ENCODE measurements around the gene RBM43.
"Not testable (repeated sequence)": the region's sequence is repeated elsewhere in the genome, so short reads cannot be mapped to it uniquely, and the experiment has no call there.

The RBM43 gene

GRCh38 chr2:151267537-151267936, 5.9 kb upstream of the RBM43 start:
- no peak for DNase-seq

DNA sequence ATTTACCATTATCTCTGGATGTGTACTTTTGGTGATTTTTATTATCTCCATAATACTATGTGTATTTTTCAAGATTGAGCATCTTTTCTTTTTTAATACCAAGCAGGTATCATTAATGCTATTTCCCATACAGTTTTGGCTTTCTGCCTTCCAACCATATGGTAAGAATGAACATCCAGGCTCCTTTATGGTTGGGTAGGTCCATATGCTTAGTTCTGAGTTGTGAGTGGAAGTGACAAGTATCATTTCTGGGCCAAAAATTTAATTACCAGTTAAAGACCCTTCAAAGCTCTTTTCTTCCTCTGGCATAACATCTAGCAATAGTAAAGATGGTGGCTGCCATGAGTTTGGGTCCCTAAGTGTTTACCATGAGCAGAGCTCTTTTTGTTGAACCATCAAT, 4.3 kb upstream of the RBM43 start:
- no peak for DNase-seq

DNA sequence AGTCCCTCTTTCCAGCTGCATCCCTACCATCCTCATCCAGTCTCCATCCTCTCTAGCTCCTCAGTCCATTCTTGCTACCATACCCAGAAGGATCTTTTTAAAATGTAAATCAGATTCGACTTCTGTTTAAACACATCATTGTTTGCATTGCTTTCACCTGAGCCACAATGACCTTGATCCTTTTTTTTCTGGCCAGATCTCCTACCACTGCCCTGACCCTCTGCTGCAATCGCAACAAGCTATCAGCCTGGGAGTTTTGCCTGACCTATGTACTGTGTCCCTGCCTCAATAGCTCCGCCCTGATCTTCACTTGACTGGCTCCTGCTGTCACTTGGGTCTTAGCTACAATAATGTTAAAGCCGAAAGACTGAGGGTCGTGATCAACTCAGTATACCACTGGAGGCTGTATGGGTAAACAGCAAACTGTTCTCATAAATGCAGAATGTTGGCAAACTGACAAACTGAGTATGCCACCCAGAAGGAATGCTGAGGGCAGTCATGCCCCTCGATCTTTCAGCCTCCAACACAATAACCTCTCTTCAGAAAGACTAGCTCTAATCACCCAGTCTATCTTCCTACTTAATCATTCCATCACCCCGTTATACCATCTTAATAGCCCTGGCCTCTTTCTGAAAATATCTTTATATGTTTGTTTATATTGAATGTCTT, 2.6 kb upstream of the RBM43 start:
- DNase-seq, result no peak

DNA sequence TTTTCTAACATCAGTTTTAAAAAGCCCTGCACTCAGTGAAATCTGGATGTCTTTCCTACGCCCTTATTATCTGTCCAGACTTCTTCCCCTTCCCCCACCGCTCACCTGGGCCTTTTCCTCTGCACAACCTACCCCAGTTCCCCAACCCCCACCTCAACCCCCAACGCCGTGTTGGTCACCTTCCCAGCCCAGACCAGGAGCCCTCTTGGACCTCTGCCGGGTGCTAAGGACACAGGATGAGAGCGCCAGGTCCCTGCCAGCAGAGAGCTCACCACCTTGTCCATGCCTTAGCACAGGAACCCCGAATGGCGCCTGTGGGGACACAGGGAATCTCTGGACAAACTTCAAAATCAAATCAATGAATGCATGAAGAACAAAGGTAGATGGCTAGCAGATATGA, 966 bp upstream of the RBM43 start:
- no peak for DNase-seq

GRCh38 chr2:151261977-151262291, 271 bp upstream of the RBM43 start:
- DNase-seq, result no peak

DNA sequence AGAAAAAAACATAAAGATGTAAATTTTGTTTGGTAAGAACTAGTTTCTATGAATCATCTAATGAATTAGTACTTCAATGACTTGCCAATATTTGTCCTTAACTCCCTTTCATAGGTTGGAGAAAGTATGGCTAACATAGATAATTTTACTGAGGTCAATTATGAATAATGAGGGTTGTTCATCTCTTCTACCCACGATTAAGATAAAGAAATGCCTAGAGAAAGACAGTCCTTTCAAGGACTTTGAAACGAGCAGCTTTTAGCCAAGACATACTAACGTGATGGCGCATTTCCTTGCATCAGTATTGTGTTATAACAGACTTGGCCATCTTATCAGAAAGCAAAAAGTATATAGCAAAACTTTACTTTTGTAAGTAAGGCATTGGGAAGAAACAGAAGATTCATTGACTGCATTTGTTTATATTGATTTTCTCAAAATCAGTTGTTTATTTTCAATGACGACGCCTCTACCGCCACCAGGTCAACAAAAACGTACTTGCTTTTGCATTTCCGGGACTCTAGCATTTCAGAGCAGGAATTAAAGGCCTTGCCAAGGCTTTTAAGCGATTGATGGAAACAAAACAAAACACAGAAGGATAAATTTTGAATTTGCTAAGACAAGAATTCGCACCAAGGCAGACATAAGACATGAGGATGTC, 961 bp downstream of the RBM43 start:
- DNase-seq, result no peak

DNA sequence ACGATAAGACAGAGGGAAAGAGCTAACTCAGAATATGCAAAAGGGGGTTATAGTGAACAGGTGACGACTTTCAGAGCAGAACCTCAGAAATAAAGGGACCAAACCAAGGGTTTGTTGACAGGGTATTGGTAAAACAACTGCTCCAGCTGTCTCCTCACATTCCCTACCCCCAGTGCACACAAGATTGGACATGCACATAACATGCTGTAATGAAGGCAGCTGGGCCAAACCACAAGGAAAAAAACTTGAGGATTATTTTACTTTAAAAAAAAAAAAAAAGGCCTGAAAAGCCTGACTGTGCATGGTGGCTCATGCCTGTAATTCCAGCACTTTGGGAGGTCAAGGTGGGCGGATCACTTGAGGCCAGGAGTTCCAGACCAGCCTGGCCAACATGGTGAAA, 3.5 kb downstream of the RBM43 start:
- no peak for DNase-seq

GRCh38 chr2:151252646-151253045, 9.0 kb downstream of the RBM43 start:
- DNase-seq, result no peak

DNA sequence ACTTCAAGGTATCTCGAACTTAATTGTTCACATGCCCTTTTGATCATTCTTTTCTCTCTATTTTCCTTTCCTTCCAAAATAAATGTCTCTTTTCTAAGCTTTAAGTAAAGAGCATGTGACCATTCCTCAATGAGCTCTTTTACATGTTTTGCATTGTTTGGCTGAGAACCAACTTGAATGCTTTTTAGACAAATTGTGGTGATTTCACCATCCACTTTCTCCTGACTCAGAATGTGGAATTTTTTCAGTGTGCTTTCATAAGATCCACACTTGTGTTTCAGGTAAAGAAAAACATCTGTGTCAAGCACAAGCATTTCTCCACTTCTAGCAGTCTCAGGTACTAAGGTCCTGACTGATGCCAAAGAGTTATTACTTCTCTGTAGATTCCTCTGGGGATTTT, 10.7 kb downstream of the RBM43 start:
- no peak for DNase-seq

GRCh38 chr2:151247432-151247831, 14.2 kb downstream of the RBM43 start:
- no peak for DNase-seq

DNA sequence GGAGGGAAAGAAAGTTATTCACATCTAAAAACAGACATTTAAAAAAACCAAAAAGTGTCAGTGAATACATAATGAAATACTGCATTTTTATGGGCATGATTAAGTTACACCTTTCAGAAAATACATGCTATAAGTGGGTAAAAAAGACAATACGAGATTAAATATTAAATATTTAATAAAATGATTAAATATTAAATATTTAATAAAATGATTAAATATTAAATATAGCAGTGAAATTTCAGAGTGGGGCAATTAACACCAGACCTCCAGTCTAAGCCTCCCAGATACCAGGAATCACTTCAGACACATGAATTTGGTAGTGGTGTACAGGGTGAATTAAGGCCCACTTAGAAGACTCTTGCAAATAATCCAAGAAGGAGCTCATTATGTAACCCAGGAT, 15.5 kb downstream of the RBM43 start:
- no peak for DNase-seq

GRCh38 chr2:151243468-151243867, 18.2 kb downstream of the RBM43 start:
- DNase-seq, result no peak

DNA sequence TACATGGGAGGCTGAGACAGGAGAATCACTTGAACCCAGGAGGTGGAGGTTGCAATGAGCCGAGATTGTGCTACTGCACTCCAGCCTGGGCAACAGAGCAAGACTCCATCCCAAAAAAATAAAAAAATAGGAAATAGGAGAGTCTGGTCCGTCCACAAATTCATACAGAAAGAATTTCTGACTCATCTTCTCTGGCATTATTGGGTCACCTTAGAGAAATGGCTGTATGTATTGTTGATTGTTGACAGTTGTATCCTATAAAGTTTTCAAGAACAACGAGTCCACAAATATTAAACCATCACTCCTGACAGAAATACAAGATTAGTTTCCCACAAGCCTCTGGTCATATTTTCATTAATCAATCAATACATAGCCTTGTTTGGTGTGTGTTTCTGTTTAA, 20.4 kb downstream of the RBM43 start:
- no peak for DNase-seq

GRCh38 chr2:151240433-151240832, 21.2 kb downstream of the RBM43 start:
- no peak for DNase-seq

DNA sequence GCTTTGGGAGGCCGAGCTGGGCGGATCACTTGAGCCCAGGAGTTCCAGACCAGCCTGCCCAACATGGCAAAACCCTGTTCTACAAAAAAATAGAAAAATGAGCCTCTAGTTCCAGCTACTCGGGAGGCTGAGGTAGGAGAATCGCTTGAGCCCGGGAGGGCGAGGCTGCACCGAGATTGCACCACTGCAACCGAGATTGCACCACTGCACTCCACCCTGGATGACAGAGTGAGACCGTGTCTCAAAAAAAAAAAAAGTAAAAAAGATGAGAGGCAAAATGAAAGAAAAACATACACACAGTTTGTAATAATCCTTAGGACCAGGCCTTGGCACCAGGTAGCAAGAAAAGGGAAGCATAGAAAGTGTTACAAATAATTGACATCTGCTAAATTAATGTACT, 22.0 kb downstream of the RBM43 start:
- no peak for DNase-seq

- no peak for DNase-seq
These were observed 22.9 kb downstream of the RBM43 start for GRCh38 chr2:151238527-151239487.

GRCh38 chr2:151237422-151238025, 24.1 kb downstream of the RBM43 start:
- DNase-seq, result no peak

DNA sequence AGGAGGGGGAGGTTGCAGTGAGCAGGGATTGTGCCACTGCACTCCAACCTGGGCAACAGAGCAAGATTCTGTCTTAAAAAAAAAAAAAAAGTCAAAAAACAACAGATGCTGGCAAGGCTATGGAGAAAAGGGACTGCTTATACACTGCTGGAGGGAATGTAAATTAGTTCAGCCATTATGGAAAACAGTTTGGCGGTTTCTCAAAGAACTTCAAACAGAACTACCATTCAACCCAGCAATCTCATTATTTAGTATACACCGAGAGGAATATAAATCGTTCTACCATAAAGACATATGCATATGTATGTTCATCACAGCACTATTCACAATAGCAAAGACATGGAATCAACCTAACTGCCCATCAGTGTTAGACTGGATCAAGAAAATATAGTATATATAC, 27.9 kb downstream of the RBM43 start:
- not testable (repeated sequence) for DNase-seq

DNA sequence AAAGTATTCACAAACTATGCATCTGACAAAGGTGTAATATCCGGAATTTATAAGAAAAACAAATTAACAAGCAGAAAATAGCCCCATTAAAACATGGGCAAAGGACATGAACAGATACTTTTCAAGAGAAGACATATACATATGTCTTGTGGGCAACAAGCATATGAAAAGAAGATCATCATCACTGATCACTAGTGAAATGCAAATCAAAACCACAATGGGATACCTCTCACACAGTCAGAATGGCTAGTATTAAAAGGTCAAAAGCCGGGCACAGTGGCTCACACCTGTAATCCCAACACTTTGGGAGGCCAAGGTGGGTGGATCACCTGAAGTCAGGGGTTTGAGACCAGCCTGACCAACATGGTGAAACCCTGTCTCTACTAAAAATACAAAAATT, 28.4 kb downstream of the RBM43 start:
- DNase-seq, result not testable (repeated sequence)

DNA sequence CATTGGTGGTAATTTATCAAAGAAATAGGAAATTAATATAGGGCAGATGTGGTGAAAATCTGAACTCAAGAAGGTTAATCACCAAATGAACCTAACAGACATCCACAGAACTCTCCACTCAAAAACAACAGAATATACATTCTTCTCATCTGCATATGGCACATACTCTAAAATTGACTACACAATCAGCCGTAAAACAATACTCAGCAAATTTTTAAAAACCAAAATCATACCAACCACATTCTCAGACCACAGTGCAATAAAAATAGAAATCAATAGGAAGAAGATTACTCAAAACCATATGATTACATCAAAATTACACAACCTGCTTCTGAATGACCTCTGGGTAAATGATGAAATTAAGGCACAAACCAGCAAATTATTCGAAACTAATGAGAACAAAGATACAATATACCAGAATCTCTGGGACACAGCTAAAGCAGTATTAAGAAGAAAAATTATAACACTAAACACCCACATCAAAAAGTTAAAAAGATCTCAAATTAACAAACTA, 31.0 kb downstream of the RBM43 start:
- no peak for DNase-seq

DNA sequence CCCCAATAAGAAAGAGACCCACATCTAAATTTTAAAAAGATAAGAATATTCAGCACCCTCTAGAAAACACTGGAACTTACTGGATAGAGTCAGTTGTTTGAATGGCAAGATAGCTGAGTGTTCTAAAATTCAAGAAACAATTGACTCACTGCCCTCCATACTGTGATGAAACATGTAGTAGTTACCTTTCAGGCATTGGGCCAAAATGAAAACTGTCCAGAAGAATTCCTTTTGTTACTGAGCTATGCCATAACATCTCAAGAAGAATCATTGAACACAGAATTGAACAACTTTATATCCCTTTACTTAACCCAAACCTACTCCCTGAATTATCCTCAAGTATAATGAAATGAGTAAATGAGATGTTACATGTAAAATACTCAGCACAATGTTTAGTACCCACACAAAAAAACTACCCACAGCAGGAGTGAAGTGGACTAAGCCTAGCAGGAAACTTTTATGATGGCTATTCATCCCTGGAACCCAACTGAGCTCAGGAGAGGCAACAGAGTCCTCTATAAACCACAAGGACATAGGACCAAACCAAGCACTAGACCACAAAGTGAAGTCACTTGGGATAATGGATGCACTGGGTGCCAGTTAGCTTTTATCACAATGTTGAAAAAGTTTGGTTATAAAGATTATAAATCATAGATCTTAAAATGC, 32.7 kb downstream of the RBM43 start:
- DNase-seq, result no peak

DNA sequence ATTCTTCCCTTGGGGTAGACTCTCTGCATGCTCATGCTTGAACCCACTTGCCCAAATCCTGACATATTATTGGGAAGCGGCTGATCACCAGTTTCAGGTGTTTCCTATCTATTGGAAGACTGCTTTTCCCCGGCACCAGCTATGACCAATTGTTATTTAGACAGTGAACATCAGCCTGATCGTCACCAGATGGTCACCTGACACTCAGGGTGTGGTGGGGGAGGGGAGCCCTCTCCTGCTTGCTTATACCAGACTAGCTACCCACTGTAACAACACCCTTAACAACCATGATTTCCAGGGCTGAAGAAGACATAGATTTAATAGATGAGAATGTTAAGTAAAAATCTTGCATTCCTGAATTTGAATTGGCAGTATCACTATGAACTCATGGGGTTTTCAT, 44.3 kb downstream of the RBM43 start:
- DNase-seq, result no peak

DNA sequence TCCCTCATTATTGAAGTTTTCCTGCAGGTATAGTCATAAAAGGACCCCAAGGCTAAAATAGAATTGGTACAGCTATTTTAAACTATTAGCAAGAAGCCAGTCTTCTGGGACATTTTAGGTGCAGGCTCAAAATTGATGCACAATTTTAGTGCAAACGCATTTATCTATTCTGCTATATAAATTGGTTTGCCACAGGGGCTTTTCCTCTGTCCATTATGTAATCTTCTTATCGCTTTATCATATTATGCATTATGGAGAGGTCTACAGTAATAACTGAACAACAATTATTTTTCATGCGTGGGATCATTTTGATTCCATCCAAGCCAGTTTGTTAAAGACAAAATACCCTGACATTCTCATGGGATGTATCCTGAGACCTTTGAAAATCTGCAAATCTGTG, 54.6 kb downstream of the RBM43 start:
- no peak for DNase-seq
